ENCODE measurements around the gene NDUFA8.

NDUFA8 gene

GRCh38 chr9:122116448-122117173 is 43.0 kb downstream of the NDUFA8 start:
- ChIA-PET CTCF (interaction anchor here (0.6 to 1.8 kb wide), 5 partner anchors 16 to 234 kb away, joined by 3 to 6 read pairs (median 4); no protein-coding TSS in a partner anchor), POLR2A (ENCODE audit: low non-redundant PET) (no interaction called here)
- no peak for DNase-seq (ENCODE audit: low spot score)
- TF ChIP-seq CTCF (conservative IDR thresholded peaks at IDR 0.05; ENCODE audit: low read depth) = no peak
- H3K27ac ChIP-seq = no peak overlapping the region

- no peak for TF ChIP-seq CTCF (conservative IDR thresholded peaks at IDR 0.05; ENCODE audit: low read depth)
- no peak for DNase-seq (ENCODE audit: low spot score)
- no peak overlapping the region for H3K27ac ChIP-seq
- POLR2A ChIA-PET (ENCODE audit: low non-redundant PET) = no interaction called here
- CTCF ChIA-PET = interaction anchor here (0.5 to 1.8 kb wide), 5 partner anchors 15 to 892 kb away, joined by 3 to 5 read pairs (median 4); no protein-coding TSS in a partner anchor
Measured at GRCh38 chr9:122116040-122116439, 43.5 kb downstream of the NDUFA8 start.

GRCh38 chr9:122115176-122116035 is 44.2 kb downstream of the NDUFA8 start:
- no peak overlapping the region for H3K27ac ChIP-seq
- TF ChIP-seq CTCF (conservative IDR thresholded peaks at IDR 0.05; ENCODE audit: low read depth) = no peak
- ChIA-PET CTCF (interaction anchor here (0.5 to 1.8 kb wide), 5 partner anchors 15 to 893 kb away, joined by 4 to 8 read pairs (median 4); no protein-coding TSS in a partner anchor), POLR2A (ENCODE audit: low non-redundant PET) (no interaction called here)
- no peak for DNase-seq (ENCODE audit: low spot score)

- CTCF ChIA-PET = interaction anchor here (0.8 to 1.4 kb wide), 2 partner anchors 15 to 46 kb away, joined by 3 to 7 read pairs; partner anchors contain the start of genes MORN5 and NDUFA8
- no peak for DNase-seq (ENCODE audit: low spot score)
Measured at GRCh38 chr9:122113574-122113973, 46.0 kb downstream of the NDUFA8 start.

GRCh38 chr9:122112238-122112637 is 47.3 kb downstream of the NDUFA8 start:
- no peak for DNase-seq (ENCODE audit: low spot score)
- no peak overlapping the region for H3K27ac ChIP-seq
- POLR2A ChIA-PET (ENCODE audit: low non-redundant PET) = no interaction called here
- TF ChIP-seq CTCF (conservative IDR thresholded peaks at IDR 0.05; ENCODE audit: low read depth) = no peak
- CTCF ChIA-PET = interaction anchor here (1.4 kb wide), 1 partner anchor 14 kb away, joined by 7 read pairs; no protein-coding TSS in a partner anchor

More at GRCh38 chr9:122113574-122113973, 46.0 kb downstream of the NDUFA8 start:
- no peak for TF ChIP-seq CTCF (conservative IDR thresholded peaks at IDR 0.05; ENCODE audit: low read depth)
- POLR2A ChIA-PET (ENCODE audit: low non-redundant PET) = no interaction called here
- no peak overlapping the region for H3K27ac ChIP-seq

GRCh38 chr9:122111413-122112085 is 48.0 kb downstream of the NDUFA8 start:
- no peak overlapping the region for H3K27ac ChIP-seq
- ChIA-PET CTCF (interaction anchor here (2.0 kb wide), 1 partner anchor 12 kb away, joined by 14 read pairs; no protein-coding TSS in a partner anchor), POLR2A (ENCODE audit: low non-redundant PET) (interaction anchor here (0.6 kb wide), 1 partner anchor 16 kb away, joined by 5 read pairs; no protein-coding TSS in a partner anchor)
- no peak for TF ChIP-seq CTCF (conservative IDR thresholded peaks at IDR 0.05; ENCODE audit: low read depth)
- DNase-seq (ENCODE audit: low spot score) = no peak

All from RWPE1 (cell line).